A549 treated with Hydrocortisone at 1 μM for 4 hours (cell line): ENCODE results near the gene KRT76. TPM values are rescaled to one million over a fixed set of nuclear protein-coding genes. Genes with fewer than 3 reads are reported as not detected.

Experiments
- total RNA-seq: library from RNA; stranded (reverse); fragments of 200-300 nt; extraction: Qiagen RNA extraction; gene quantifications from 5 replicates; pipeline ENCODE4 v1.2.3, GENCODE V29; 2022

KRT76 gene
- total RNA-seq: not detected in 5 replicates

DNA sequence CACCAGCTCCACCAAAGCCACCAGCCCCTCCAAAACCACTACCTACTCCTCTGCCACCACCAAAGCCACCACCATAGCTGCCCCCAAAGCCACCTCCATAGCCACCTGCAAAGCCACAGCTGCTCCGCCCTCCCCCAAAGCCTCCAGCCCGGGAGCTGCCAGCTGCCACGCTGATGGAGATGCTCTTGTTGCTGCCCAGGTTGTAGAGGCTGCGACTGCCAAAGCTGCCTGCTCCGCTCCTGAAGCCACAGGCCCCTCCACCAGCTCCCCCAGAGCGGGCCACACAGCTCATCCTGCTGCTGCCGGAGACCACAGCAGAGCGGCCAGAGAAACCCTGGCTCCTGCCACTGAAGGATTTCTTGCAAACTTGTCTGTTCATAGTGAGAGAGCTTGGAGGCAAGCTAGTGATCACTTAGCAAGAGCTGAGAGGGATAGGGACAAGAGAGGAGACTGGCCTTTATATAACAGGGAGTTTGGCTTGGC is at the start of gene KRT76:
Gene KRT76 (minus strand): TSS at position 433 of the 483 bp plus-strand sequence. CDS start 54 bp downstream, at position 379.

DNA sequence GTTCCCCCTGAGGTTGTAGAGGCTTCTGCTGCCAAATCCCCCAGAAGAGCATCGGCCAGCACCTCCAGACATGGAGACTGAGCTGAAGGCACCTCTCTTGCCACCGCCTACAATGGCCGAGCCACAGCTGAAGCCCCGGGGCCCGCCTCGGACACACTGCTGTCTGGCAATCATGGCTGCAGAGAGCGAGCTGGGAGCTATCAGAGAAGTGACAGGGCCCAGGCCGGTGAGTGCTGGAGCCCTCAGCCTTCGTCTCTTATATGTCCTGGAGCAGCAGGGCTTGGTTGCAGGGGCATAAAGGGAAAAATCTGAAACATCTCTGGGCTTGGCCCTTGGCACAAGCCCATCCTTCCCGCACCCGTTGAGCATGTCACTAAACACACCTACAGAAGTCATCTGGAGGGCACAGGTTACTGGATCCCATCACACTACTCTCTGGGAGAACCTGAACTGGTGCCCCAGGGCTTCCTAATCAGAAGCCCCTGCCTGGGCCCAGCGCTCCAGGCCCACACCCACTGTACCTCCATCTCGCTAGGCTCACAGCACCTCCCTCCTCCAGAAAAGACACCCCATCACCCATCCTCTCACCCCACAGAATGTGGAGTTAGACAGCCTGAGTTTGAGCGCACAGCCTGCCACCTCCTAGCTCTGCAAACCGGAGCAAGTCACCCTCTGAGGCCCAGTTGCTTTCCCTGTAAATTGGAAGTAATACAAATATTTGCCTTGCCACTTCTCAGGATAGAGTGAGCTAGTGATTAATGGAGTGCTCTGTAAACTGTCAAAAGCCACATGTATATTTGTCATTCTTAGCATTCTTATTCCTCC is 37.0 kb upstream of the KRT76 start, which contains the start of gene KRT4:
Gene KRT4 (minus strand): TSS at position 232 of the 825 bp plus-strand sequence. CDS start 58 bp downstream, at position 174.

DNA sequence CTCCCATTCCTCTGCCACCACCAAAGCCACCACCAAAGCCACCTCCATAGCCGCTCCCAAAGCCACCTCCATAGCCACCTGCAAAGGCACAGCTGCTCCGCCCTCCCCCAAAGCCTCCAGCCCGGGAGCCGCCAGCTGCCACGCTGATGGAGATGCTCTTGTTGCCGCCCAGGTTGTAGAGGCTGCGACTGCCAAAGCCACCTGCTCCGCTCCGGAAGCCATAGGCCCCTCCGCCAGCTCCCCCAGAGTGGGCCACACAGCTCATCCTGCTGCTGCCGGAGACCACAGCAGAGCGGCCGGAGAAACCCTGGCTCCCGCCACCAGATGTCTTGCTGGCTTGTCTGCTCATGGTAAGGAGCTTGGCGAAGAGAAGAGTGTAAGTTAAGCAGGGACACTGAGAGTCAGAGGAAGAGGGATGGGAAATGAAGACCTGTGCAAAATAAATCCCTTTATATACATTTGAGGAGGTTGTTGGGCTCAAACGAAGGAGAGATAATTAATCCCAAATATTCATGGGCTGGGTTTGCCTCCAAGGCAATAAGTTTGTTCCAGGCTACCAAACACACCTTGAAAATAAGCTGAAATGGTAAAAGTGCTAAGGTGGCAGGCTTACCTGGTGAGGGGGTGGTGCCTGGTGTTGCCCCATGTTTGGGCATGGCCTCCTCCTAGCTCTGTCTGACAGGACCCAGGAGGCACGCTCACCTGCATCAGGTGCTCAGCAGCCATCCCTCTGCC is 18.7 kb upstream of the KRT76 start, which contains the start of gene KRT3:
Gene KRT3 (minus strand): TSS at position 424 of the 735 bp plus-strand sequence. CDS start 75 bp downstream, at position 349.

Other genes with a start within 250 kb of the KRT76 start
- gene KRT71, start 224.2 kb downstream of the KRT76 start, total RNA-seq: 0.05 TPM in 1 of 5 replicates, not detected in the others
- gene KRT74, start 203.5 kb downstream of the KRT76 start, total RNA-seq: not detected in 5 replicates
- 0.07 TPM in 1 of 5 replicates, not detected in the others for gene KRT72, start 175.9 kb downstream of the KRT76 start, total RNA-seq
- 0.06 TPM in 1 of 5 replicates, not detected in the others for gene KRT73, start 158.8 kb downstream of the KRT76 start, total RNA-seq
- not detected in 5 replicates for gene KRT2, start 125.1 kb downstream of the KRT76 start, total RNA-seq
- gene KRT1, start 96.9 kb downstream of the KRT76 start, total RNA-seq: not detected in 5 replicates
- gene KRT77, start 73.8 kb downstream of the KRT76 start, total RNA-seq: not detected in 5 replicates
- gene KRT3, start 18.8 kb upstream of the KRT76 start, total RNA-seq: 0.03 to 0.13 TPM in 2 of 5 replicates, not detected in the others
- 2.6 to 3.6 TPM (median 3.0 TPM) in 5 replicates for gene KRT4, start 36.8 kb upstream of the KRT76 start, total RNA-seq
- 0.08 TPM in 1 of 5 replicates, not detected in the others for gene KRT79, start 57.0 kb upstream of the KRT76 start, total RNA-seq
- gene KRT78, start 71.6 kb upstream of the KRT76 start, total RNA-seq: 0.07 to 0.45 TPM (median 0.25 TPM) in 4 of 5 replicates, not detected in the other
- 4,606 to 5,335 TPM (median 5,083 TPM) in 5 replicates for gene KRT8, start 127.7 kb upstream of the KRT76 start, total RNA-seq
- gene KRT18, start 171.8 kb upstream of the KRT76 start, total RNA-seq: 3,169 to 3,568 TPM (median 3,500 TPM) in 5 replicates
- gene EIF4B, start 229.1 kb upstream of the KRT76 start, total RNA-seq: 222 to 466 TPM (median 261 TPM) in 5 replicates